B cell (primary cell): ENCODE results near the gene SMC6. TPM values are rescaled to one million over a fixed set of nuclear protein-coding genes. Genes with fewer than 3 reads are reported as not detected.

ENCODE experiments used
- ATAC-seq: fragments of 200-7000 bp; cut with Tn5 transposase; one replicate; pipeline ENCODE4 v1.10.0; 2021; ENCODE audit warnings: low read depth, mild to moderate bottlenecking, moderate number of reproducible peaks, moderate library complexity
- CTCF ChIA-PET: fragments of 350-600 bp; sonication (Branson Sonifier 250); formaldehyde crosslinking; loops from one replicate; lab custom pipeline; 2021; ENCODE audit warnings: antibody characterized with exemption, inconsistent platforms; lab: Charles Lee
- POLR2A ChIA-PET: fragments of 350-600 bp; sonication (Branson Sonifier 250); formaldehyde crosslinking; loops from one replicate; lab custom pipeline; 2021; ENCODE audit warnings: antibody characterized with exemption; lab: Charles Lee
- DNase-seq: peaks from one replicate; pipeline ENCODE4 v3.0.0; 2013
- H2AFZ ChIP-seq: 2 replicates; pipeline ENCODE4 v1.6.1; 2012; ENCODE audit warnings: mild to moderate bottlenecking, low read depth, low read length; ENCODE audit not compliant: insufficient read depth, poor library complexity, severe bottlenecking
- H3K27ac ChIP-seq, 2 donors: 1 replicate in 1 of 2; 2 replicates in 1 of 2; pipeline ENCODE4 v1.5.1; 2012 to 2013; ENCODE audit warnings: low read length in 2 of 2, mild to moderate bottlenecking in 2 of 2, moderate library complexity in 1 of 2
- H3K27me3 ChIP-seq, 4 experiments: fragments of 200-600 bp in 1 of 4; sonication (generic) in 1 of 4; replicated peaks in 1 of 4; 1 replicate in 2 of 4; 2 replicates in 2 of 4; pipeline versions ENCODE4 v1.6.1 to v1.7.0; 2013 to 2016; ENCODE audit warnings: low read length in 3 of 4, mild to moderate bottlenecking in 2 of 4, mixed read lengths in 1 of 4, moderate library complexity in 1 of 4; ENCODE audit not compliant: insufficient read depth in 4 of 4, control insufficient read depth in 3 of 4; ENCODE audit errors: control extremely low read depth in 1 of 4
- H3K36me3 ChIP-seq, 2 experiments: replicated peaks in 1 of 2; 1 replicate in 1 of 2; 2 replicates in 1 of 2; pipeline versions ENCODE4 v1.6.1 to v1.7.1; 2013; ENCODE audit warnings: low read length in 1 of 2; ENCODE audit not compliant: insufficient read depth in 2 of 2, control insufficient read depth in 1 of 2; ENCODE audit errors: control extremely low read depth in 1 of 2, extremely low read depth in 1 of 2
- H3K4me1 ChIP-seq, 2 donors: fragments of 200-600 bp in 1 of 2; sonication (generic) in 1 of 2; 1 replicate in 1 of 2; 2 replicates in 1 of 2; pipeline versions ENCODE4 v1.5.1 to v1.6.1; 2013 to 2017; ENCODE audit warnings: low read length in 2 of 2; ENCODE audit not compliant: control insufficient read depth in 2 of 2, insufficient read depth in 2 of 2
- H3K4me2 ChIP-seq: replicated peaks from 2 replicates; pipeline ENCODE3; 2012; ENCODE audit warnings: mild to moderate bottlenecking, low read depth, low read length; ENCODE audit not compliant: poor library complexity, severe bottlenecking
- H3K4me3 ChIP-seq, 5 experiments: fragments of 200-600 bp in 1 of 5; sonication (generic) in 1 of 5; 1 replicate in 3 of 5; 2 replicates in 2 of 5; pipeline versions ENCODE4 v1.5.1 to v1.7.0; 2011 to 2016; ENCODE audit warnings: low read length in 4 of 5, mild to moderate bottlenecking in 4 of 5, low read depth in 2 of 5, control low read depth in 1 of 5, moderate library complexity in 1 of 5; ENCODE audit not compliant: insufficient read depth in 1 of 5; ENCODE audit errors: control extremely low read depth in 1 of 5, extremely low read depth in 1 of 5
- H3K79me2 ChIP-seq: fragments of 200-600 bp; sonication (generic); one replicate; pipeline ENCODE4 v1.6.0; 2016; ENCODE audit warnings: low read length; ENCODE audit not compliant: control insufficient read depth, insufficient read depth
- H3K9ac ChIP-seq: fragments of 200-600 bp; sonication (generic); 2 replicates; pipeline ENCODE4 v1.6.1; 2017; ENCODE audit warnings: mild to moderate bottlenecking, low read length, moderate library complexity
- H3K9me3 ChIP-seq, 3 donors: one replicate each; pipeline versions ENCODE4 v1.6.1 to v1.7.1; 2013; ENCODE audit warnings: low read length in 2 of 3; ENCODE audit not compliant: control insufficient read depth in 2 of 3, insufficient read depth in 1 of 3; ENCODE audit errors: control extremely low read depth in 1 of 3
- H4K20me1 ChIP-seq: 2 replicates; pipeline ENCODE4 v1.6.0; 2012; ENCODE audit warnings: mild to moderate bottlenecking, low read length; ENCODE audit not compliant: insufficient read depth, control insufficient read depth, poor library complexity, severe bottlenecking
- H3K27ac Mint-ChIP-seq: one replicate; pipeline ENCODE4 v1.8.0; 2021; ENCODE audit warnings: mixed read lengths
- H3K27me3 Mint-ChIP-seq: one replicate; pipeline ENCODE4 v1.8.0; 2021; ENCODE audit warnings: mixed read lengths
- H3K4me1 Mint-ChIP-seq: one replicate; pipeline ENCODE4 v1.8.0; 2021; ENCODE audit warnings: mixed read lengths
- H3K4me3 Mint-ChIP-seq: one replicate; pipeline ENCODE4 v1.8.0; 2021; ENCODE audit warnings: mixed read lengths
- H3K9me3 Mint-ChIP-seq: one replicate; pipeline ENCODE4 v1.8.0; 2022; ENCODE audit warnings: mixed read lengths; ENCODE audit not compliant: insufficient read depth
- EZH2 ChIP-seq: IDR thresholded peaks from 2 replicates; pipeline ENCODE4 v1.6.1; 2012; ENCODE audit warnings: borderline replicate concordance, low read depth, mild to moderate bottlenecking, moderate library complexity, low read length; ENCODE audit not compliant: insufficient read depth, poor library complexity, severe bottlenecking
- WGBS: methylation state at CpG from one replicate; pipeline ENCODE4 v1.1.5; 2013; ENCODE audit warnings: missing lambda C conversion rate; ENCODE audit not compliant: insufficient coverage; 5-methylcytosine and 5-hydroxymethylcytosine counted together
- intact Hi-C: fragments of 100-400 bp; cut with micrococcal nuclease; formaldehyde crosslinking; loops from one replicate; pipeline ENCODE4 v1.10.0; 2022
- polyA plus RNA-seq: library from polyadenylated mRNA; depleted of rRNA; stranded (reverse); fragments of >200 nt; gene quantifications from 2 replicates; pipeline ENCODE4 v1.2.3, GENCODE V29; 2012
- total RNA-seq, 2 donors: library from RNA; stranded (reverse); fragments of 120-200 nt in 1 of 2; gene quantifications; 1 replicate in 1 of 2; 2 replicates in 1 of 2; pipeline versions ENCODE4 v1.2.3 to v1.2.4, GENCODE V29; 2013 to 2022
- TF ChIP-seq, protein P1 (sequence below): fragments of 200-600 bp; IDR thresholded peaks from one replicate; pipeline ENCODE4 v1.8.0; 2022; ENCODE audit warnings: antibody characterized with exemption, mild to moderate bottlenecking

SMC6 gene
- total and polyA plus RNA-seq, 2 donors (not counting 1 experiment from before 2014, with no cell fraction given): 27.2 to 111 TPM

- intact Hi-C loops: no loop called here
- Histone ChIP-seq H3K79me2 (no peaks in the 10 kb centered on the region), H2AFZ (no peak overlapping the region), H3K4me1 (no peaks in the 10 kb centered on the region), H3K9ac (no peak overlapping the region), H3K9me3 (peaks cover 0 to 6% (median 0%) of the 10 kb centered on the region in 3 donors), H3K4me3 (no peak overlapping the region), H3K36me3 (no peaks in the 10 kb centered on the region), H3K27me3 (no peaks in the 10 kb centered on the region), H3K4me2 (no peak overlapping the region), H4K20me1 (no peaks in the 10 kb centered on the region), H3K27ac (no peak overlapping the region)
- Mint-ChIP-seq H3K27ac (no peak overlapping the region), H3K27me3 (peaks cover 10% of the 10 kb centered on the region), H3K9me3 (no peaks in the 10 kb centered on the region), H3K4me3 (no peak overlapping the region), H3K4me1 (no peaks in the 10 kb centered on the region)
- WGBS: 52% methylated on average over 2 of the region's 2 CpGs
- ChIA-PET CTCF (interaction anchor here (1.5 kb wide), 1 partner anchor 19 kb away, joined by 5 read pairs; no protein-coding TSS in a partner anchor), POLR2A (no interaction called here)
- no peak for TF ChIP-seq EZH2
- TF ChIP-seq, protein P1, sequence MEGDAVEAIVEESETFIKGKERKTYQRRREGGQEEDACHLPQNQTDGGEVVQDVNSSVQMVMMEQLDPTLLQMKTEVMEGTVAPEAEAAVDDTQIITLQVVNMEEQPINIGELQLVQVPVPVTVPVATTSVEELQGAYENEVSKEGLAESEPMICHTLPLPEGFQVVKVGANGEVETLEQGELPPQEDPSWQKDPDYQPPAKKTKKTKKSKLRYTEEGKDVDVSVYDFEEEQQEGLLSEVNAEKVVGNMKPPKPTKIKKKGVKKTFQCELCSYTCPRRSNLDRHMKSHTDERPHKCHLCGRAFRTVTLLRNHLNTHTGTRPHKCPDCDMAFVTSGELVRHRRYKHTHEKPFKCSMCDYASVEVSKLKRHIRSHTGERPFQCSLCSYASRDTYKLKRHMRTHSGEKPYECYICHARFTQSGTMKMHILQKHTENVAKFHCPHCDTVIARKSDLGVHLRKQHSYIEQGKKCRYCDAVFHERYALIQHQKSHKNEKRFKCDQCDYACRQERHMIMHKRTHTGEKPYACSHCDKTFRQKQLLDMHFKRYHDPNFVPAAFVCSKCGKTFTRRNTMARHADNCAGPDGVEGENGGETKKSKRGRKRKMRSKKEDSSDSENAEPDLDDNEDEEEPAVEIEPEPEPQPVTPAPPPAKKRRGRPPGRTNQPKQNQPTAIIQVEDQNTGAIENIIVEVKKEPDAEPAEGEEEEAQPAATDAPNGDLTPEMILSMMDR: no peak
- no peak for DNase-seq
- ATAC-seq: no peak
Measured at GRCh38 chr2:17627434-17627833, 126.2 kb downstream of the SMC6 start.

DNA sequence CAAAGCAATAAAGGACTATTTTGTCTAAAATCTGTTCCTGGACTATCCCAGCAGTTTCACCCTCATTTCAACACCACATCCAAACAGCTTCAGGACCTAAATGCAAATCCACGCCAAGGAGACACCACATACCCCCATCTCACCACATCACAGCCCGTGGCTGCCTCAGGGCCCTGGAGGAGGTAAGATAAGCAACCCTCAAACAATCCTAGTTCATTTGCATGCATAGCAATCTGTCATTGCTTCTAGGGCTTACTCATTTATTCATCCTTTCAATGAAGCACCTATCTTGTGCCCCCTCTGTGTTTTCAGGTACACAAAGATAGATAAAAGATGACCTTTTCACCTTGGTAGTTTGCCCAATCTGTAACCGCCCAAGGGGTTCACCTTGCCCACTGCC, 126.6 kb downstream of the SMC6 start:
- WGBS: 43% methylated on average over 2 of the region's 3 CpGs
- Mint-ChIP-seq H3K9me3 (no peaks in the 10 kb centered on the region), H3K4me1 (no peaks in the 10 kb centered on the region), H3K27me3 (peaks cover 10% of the 10 kb centered on the region), H3K4me3 (no peak overlapping the region), H3K27ac (no peak overlapping the region)
- Histone ChIP-seq H3K4me2 (no peak overlapping the region), H3K9ac (no peak overlapping the region), H4K20me1 (no peaks in the 10 kb centered on the region), H3K9me3 (peaks cover 0 to 6% (median 0%) of the 10 kb centered on the region in 3 donors), H3K36me3 (no peaks in the 10 kb centered on the region), H2AFZ (no peak overlapping the region), H3K4me1 (no peaks in the 10 kb centered on the region), H3K27ac (no peak overlapping the region), H3K27me3 (no peaks in the 10 kb centered on the region), H3K79me2 (no peaks in the 10 kb centered on the region), H3K4me3 (no peak overlapping the region)
- CTCF ChIA-PET: interaction anchor here (1.5 kb wide), 1 partner anchor 19 kb away, joined by 5 read pairs; no protein-coding TSS in a partner anchor
- POLR2A ChIA-PET: no interaction called here
- DNase-seq (no peak), ATAC-seq (no peak)
- no peak for TF ChIP-seq EZH2
- TF ChIP-seq, protein P1: no peak
- intact Hi-C loops: no loop called here
